ENCODE results near the gene TP73.

GRCh38 chr1:3692598-3692997 lies 40.3 kb downstream of the TP73 start:
- TF ChIP-seq CTCF (IDR thresholded peaks at IDR 0.05), result no peak
- no peak for TF ChIP-seq POLR2A (IDR thresholded peaks at IDR 0.05)

All from heart left ventricle (tissue), 13 donors.